Tongue (tissue), 2 donors: Measurements from ENCODE around the gene SAE1. TPM values are rescaled to one million over a fixed set of nuclear protein-coding genes. Genes with fewer than 3 reads are reported as not detected.
"Not testable (repeated sequence)": the region's sequence is repeated elsewhere in the genome, so short reads cannot be mapped to it uniquely, and the experiment has no call there.

Source experiments
- DNase-seq: peaks from one replicate; pipeline ENCODE4 v3.0.0-alpha.2; 2015
- total RNA-seq: library from RNA; depleted of rRNA; stranded (reverse); fragments of >200 nt; gene quantifications from one replicate; pipeline ENCODE4 v1.2.3, GENCODE V29; 2014

The SAE1 gene
- 90.8 TPM for total RNA-seq

DNA sequence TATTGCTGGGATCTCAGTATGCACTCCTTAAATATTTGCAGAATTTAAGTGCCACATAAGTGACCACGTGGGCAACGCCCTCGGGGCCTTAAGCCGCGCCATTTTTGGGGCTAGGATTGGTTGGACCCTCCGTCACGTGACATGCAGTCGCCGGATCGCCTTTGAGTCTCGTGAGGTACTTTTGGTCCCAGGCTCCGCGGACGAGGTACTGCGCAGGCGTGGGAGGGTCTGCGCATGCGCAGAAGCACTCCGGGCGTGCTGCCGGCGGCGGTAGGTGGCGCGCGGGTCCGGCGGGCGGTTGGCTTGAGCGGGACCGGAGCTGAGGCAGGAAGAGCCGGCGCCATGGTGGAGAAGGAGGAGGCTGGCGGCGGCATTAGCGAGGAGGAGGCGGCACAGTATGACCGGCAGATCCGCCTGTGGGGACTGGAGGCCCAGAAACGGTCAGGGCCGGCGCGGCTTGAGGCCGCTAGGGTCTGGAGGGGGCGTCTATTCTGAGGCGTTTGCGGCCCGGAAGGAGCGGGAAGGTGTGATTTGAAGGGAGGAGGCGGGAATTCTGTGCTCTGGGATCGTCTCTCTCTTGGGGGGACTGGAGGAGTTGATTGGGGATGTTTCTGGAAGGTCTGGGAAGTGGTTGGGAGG lies at the start of gene SAE1:
Gene SAE1 (plus strand): TSS at position 247 of the 639 bp plus-strand sequence. CDS start 96 bp downstream, at position 343.
- peak; percentile 99 for DNase-seq

DNA sequence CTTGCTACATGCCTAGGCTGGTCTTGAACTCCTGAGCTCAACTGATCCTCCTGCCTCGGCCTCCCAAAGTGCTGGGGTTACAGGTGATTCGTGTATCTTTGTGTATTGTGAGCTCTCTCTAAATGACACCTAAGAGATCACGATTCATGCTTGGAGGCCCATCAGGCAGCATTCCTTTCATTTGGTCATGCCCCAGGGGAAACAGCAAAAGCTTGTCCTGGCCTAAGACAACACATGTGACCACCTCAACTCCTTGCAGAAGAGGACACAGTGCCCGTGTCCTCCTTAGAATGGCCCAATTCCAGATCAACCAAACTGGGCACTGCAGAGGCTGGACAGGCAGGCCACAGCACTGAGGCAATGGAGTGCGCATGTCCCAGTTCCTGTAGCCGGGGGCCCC lies 49.5 kb upstream of the SAE1 start:
- no peak for DNase-seq

DNA sequence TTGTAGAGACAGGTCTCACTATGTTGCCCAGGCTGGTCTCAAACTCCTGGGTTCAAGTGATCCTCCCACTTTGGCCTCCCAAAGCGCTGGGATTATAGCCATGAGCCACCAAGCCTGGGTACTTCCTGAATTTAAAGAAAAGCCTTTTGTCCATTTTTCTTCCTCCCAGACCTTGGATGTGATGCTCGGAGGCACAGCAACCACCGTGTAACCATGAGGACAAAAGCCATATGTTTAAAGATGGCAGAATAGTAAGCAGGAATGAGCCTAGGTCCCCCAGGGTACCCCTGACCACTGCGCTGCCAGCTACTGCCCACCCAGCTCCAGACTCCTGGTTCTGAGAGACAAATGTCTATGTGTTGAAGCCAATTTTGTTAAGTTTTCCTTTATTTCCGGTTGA lies 48.1 kb upstream of the SAE1 start:
- DNase-seq = no peak

DNA sequence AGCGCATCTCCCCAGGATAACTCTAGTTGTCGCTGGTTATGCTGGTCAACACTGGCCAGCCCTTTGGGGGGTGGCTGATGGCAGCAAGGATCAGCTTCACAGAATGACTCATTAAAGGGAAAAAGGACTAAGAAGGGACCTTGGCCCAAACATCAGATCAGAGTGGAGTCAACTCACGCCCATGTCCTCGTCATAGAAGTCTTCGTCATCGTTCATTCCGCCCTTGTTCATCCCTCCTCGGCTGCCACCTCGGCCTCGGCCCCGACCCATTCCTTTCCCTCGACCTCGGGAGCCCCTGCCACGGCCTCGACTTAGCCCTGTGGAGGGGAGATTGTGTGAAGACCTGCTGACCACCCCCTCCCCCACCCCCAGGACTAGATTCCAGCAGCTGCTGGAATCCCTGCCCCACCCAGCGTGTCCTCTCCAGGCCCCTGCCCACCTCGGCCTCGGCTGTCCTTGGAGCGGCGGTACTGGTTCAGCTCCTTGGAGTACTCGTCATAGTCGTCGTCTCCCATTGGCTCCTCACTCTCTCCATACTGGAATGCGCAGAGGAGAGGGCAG lies 45.7 kb upstream of the SAE1 start:
- DNase-seq = no peak

DNA sequence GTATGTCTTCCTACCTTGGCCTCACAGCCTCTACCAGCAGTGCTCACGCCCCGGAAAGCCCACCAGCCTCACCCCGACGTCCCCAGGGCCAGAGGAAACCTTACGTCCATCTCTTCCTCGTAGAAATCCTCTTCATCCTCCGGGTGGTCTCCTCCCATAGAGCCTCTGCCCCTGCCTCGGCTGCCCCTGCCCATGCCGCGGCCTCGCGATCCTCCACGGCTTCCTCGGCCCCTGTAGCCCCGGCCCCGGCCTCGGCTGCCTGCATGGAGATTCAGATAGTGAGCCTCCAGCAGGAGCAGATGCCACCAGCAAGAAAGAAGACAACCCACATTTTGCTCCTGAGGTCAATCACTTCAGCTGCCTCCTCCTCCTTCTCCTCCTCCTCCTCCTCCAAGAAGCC lies 44.4 kb upstream of the SAE1 start:
- no peak for DNase-seq

DNA sequence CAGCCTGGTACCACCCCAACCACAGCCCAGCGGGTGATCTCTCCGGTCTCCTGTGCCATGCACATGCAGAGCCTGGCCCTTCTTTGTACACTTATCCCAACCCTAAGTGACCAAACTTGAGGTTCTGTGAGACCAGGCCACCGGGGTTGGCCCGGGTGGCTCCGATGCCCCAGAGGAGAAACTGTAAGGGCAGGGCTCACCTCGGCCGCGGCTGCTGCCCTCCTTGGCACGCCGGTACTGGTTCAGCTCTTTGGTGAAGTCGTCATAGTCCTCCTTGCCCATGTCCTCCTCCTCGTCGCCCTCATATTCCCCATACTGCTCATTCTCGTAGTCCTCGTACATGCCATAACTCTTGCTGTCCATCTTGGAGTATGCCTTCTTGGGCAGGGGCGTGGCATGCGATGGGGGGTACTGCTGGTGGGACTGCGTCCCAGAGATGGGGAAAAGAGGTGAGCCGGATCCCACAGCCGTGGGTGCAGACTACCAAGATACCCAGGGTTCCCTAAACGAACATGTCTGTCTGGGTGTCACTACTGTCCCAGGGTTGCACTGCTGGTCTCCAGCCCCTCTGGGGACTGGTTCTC lies 40.8 kb upstream of the SAE1 start:
- no peak for DNase-seq

DNA sequence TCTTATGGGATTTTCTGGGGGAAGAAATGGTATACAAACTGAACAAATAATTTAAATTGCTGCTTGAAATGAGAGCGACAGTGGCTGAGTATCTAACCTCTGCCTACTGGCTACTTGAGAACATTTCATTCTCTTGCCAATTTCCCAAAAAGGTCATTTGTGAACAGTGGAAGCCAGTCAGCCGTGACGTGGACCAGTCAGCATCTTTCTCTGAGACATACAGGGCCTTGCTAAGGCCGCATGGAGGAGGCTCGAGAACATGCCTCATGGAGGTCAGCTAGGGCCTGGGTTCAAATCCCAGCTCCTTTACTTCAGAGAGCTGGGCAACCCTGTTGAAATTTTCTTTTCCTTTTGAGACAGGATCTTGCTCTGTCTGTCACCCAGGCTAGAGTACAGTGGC lies 37.4 kb upstream of the SAE1 start:
- DNase-seq = no peak

DNA sequence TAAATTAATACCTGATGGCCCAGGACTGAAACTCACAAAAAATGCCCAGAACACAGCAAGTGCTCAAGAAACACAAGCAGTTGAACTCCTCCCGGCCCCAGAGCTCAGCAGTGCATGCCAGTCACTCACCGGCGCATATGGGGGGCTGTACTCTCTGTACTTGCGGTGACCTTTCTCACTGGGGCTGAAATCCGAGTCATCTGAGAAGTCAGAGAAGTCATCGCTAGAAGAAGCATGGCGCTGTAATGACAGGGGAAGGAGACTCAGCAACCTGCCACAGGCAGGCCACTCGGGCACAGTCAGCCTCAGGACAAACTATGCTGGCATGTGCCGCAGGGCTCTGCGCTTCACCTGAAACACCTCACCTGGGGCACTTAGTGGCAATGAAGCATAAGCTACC lies 36.8 kb upstream of the SAE1 start:
- DNase-seq = peak; percentile 57

DNA sequence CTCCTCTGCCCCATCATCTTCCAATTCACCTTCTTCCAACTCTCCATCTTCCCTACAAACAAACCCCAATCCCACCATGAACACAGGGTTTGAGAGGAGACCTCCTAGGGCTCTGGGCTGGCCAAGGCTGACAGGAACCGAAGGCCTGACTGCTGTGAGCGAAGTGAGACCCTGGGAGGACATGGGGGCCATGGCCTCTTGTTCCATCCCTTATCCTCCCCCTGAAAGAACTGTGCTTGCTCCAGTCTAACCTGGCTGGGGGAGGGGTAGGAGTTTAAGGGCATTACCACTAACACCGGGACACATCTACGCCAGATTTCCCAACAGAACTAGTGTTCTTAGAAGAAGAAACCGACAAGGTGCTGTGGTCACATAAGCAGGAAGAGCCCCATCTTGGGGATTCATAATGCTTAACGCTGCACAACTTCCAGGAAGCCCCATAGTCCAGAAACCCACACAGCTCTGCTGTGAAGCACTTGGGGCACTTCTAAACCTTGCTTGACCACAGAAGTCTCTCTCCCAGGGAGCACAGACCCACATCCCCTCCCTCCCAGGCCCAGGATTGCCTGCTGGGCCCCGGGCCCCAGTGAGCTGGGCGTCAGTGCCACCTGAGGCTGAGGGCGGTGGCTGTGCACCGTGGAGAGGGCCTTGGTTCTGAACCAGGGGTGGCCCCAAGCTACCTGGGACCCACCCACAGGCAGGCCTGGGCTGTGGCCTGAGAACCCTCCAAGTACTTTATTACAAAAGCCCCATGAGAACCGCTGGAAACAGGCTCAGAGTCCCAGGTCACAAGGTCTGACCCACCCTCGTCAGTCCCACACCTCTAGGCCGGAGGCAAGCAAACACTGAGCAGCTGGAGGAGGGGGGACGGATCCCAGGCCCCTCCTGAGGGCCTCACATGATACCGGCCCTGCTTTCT lies 35.8 kb upstream of the SAE1 start:
- DNase-seq = no peak

DNA sequence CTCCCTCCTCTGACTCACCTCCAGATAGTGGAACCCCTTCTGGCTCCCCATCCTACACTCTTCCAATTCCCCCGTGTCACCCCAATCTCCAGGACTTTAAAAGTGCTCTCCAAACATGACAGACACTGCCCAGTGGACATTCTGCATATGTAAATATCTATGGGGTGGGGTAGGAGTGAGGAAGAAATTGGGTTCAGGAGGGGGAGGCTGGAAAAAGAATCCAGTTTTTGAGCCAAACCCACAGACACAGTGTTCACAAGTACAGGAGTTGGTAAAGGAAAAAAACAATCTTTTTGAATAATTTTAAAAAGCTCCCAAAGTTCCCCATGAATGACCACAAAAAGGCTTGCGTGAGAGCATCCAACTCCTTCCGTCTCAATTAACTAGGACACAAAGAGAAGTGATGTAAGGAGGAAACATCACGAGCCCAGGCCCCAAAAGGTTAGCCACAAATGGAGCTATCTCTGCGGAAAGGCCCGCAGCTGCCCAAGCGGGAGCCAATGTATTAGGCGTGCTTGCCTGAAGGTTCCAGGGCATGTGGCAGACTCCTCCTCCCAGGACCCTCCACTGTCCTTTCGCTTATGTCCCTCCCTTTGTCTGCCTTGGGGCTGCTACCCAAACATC lies 35.0 kb upstream of the SAE1 start:
- peak; percentile 24 for DNase-seq

DNA sequence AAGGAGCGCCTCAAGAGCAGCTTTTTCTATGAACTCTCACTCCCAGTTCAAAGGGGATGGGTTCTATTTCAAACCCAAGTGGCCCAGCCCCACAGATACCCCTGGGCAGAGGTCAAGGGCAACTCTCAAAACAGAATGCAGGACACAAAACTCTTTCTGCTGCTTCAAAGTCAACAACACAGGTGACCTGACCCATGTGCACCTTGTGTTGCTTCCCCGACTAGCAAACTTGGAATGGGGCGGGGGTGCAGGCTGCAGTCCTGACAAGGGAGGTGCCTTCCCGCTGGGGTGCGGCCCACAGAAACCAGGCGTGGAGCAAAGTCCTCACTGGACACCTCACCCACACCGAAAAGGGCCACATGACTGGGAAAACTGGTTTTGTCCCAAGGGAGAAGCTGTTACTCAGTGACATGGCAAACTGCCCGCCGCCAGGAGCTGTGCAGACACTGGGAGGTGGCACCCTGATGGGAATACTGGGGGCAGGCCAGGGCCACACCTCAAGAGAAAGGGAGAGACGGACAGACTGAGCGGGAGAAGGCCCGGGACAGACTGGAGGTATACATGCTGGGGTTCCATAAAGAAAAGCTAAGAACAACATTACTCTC lies 34.4 kb upstream of the SAE1 start:
- DNase-seq = no peak

DNA sequence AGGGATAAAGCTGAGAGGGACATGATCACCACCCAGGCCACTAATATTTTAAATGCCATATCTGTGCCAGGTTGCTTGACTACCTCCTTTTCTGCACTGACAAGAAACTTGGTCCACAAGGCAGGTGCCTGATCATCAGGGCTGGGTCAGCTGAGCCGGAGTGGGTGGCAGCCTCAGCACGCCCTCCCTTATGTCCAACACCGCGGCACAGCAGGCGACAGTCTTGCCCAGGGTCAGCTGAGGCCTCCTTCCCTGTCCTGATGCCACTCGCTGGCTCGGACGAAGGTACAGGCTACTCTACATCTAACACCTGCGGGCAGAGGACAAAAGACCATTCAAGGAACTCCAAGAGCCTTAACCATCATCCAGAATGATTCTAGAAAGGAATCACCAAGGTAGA lies 33.9 kb upstream of the SAE1 start:
- DNase-seq = no peak

DNA sequence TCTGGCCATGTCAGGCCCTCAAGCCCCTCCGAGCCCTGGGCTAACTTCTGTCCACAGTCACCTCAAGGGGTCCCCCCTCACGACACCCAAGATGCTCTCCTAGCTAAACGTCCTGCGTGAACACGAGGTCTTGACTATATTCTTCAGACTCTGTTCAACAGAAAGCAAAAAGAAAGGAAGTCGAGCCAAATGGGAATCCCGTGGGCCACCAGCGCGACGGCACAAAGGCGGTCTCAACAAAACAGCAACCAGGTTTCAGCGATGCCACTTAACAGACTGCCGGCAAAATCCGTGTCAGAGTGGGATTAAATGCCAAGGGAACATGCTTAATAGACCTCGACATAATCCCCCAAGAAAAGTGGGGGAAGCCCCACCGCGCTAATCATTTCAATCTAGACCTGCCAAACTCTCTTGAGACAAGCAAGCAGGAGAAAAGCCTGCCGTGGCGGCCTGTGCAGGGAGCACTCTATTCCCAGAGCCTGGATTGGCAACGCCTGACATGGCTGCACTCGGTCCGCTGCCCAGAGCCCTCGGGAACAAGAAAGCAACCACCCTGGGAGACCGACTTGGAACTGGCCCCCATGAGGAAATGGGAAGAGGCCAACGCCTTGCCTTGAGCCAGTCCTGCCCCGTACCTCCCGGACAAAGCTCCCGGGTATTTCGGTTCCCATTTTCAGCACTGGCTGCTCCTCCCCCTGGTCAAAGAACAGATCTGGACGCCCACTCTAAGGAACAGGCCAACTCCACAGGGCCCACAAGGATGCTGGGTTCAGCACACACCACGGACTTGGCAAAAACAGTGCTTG lies 33.0 kb upstream of the SAE1 start:
- DNase-seq = peak; percentile 16

DNA sequence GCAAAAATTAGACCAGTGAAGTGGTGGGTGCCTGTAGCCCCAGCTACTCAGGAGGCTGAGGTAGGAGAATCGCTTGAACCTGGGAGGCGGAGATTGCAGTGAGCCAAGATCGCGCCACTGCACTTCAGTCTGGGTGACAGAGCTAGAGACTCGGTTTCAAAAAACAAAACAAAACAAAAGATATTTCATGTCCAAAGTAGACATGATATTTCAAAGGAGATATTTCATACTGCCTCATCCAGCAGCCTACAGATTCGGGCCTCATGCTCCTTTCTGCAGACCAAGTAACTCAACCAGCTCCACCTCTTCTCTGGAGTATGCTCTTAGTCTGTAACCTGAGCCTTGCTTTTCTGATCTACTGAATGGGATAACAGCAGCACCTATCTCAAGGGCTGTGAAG lies 32.0 kb upstream of the SAE1 start:
- DNase-seq = peak; percentile 10

DNA sequence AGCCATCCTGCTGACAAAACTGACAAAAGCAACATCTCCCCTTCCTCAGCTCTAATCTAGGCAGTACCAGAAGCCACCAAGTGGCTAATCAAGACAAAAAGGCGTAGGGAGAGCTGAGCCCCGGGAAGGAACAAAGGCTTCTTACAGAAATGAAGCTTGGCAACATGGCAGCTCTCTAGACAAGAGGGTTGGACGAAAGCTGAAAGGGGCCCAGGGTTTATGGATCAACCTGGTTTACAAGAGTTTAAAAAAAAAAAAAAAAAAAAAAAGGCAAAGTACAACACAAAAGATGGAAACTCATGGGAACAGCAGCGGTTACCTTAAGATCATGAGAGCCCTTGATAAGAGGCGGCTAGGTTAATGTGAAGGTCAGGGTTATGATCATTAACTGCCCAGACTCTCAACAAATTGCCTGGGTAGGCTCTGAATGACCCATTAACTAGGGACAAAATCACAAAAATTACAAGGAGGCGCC lies 31.0 kb upstream of the SAE1 start:
- no peak for DNase-seq

DNA sequence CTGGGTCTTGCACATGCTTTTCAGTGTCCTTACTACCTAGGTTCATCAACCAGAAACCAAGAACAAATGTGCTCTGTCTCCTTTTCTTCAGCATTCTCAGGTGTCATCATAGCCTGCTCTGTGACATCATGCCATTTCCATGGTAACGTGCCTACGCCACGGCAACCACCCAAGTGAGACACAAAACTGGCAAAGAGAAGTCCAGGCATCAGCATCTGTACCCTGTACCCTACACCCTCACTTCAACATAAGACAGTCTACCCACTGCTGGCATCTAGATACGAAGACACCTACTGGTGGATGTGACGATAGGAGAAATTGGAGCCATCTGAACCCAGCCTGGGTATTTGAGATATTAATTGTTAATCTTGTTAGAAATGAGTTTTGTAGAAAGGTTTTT lies 30.3 kb upstream of the SAE1 start:
- no peak for DNase-seq

DNA sequence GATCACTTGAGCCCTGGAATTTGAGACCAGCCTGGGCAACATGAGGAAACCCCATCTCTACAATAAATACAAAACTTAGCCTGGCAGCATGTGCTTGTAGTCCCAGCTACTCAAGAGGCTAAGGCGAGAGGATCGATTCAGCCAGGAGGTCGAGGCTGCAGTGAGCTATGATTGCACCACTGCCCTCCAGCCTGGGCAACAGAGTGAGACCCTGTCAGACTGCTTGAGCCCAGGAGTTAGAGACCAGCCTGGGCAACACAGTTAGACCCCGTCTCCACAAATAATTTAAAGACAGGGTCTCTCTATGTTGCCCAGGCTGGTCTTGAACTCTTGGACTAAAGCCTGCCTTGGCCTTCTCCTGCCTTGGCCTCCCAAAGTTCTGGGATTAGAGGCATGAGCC lies 29.5 kb upstream of the SAE1 start:
- not testable (repeated sequence) for DNase-seq

DNA sequence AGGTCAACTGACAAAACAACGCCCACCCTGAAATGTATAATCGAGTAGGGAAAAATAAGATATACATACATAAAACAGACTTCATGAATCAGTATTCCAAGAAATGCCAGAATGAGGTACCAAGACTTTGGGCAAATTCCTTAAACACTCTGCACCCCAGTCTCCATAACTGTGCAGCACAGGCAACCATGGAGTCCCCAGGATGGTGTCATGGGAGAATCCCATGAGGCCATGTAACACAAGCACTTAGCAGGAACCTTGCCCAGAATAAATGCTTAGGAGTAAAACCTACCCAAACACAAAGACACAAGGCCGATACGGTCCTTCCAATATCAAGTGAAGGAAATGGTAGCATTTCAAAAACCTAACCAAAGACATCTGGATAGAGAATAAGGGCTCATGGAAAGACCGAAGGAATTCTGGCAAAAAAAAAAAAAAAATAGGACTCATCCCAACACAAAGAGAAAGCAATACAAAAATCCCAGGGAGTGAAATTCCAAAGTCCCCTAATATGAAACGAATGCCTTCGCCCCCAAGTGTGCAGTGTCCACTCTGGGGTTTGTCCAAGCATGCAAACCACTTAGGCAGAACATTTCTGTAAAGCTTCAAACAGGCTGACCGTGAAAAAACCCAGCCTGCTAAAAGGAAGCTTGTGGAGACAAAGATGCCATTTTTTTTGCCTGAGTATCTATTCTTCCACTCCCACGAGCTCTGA lies 28.1 kb upstream of the SAE1 start:
- DNase-seq = no peak

DNA sequence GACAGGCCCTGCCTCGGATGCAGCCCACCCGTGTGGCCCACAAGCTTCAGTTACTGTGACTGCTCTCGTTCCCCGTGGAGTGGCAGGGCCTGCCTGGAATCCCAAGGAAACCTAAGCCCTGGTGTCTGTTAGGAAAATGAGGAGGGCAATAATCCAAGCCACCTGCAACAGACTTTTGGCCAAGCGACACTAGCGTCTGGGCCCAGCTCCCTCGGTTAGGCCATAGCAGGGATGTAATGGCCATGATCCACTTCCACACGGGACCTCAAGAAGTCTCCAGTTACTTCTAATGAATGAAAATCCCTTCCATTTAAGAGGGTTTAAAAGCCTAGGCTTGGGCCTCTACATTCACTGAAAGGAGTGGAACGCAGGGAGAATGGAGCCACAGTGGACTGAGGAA lies 26.0 kb upstream of the SAE1 start:
- DNase-seq = peak; percentile 45

DNA sequence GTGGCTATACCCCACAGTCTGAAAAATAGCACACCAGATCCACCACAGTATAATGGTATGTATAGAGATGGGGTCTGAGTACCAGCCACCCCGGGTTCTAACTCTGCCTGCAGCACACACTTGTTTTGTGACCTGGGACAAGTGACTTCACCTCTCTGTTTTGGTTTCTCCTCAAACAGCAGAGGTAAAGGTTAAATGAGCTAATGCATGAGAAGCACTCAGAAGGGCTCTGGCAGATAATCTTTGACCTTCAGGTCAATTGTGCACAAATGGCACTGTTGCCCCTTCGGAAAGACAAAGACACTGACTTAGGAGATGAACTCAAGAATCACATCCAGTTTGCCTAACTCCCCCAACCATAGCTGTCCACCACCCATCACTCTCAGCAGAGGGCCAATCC lies 24.8 kb upstream of the SAE1 start:
- DNase-seq = no peak

DNA sequence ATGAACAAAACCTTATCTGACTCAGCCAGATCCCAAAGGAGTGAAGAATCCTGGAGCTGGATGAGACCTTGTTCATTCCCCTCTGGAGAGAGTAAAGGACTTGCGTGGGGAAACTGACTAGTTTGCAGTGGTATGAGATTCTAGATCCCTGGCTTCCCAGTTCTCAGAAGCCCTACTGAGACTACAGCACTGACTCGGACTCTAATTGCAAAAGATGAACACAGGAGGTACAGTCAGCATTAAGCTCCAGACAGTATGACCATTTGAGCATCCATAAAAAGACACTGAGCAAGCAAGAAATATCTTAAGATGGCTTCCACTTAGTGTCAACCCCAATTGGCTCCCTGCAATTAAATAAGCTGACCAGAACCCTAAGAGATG lies 23.8 kb upstream of the SAE1 start:
- no peak for DNase-seq
